NCI-H1105 (cell line): Measurements from ENCODE around the gene RFPL1.
"Not testable (repeated sequence)": the region's sequence is repeated elsewhere in the genome, so short reads cannot be mapped to it uniquely, and the experiment has no call there.

Source experiments
- DNase-seq: peaks from one replicate; lab custom pipeline; 2025; lab: John Stamatoyannopoulos, UW

Gene RFPL1

DNA sequence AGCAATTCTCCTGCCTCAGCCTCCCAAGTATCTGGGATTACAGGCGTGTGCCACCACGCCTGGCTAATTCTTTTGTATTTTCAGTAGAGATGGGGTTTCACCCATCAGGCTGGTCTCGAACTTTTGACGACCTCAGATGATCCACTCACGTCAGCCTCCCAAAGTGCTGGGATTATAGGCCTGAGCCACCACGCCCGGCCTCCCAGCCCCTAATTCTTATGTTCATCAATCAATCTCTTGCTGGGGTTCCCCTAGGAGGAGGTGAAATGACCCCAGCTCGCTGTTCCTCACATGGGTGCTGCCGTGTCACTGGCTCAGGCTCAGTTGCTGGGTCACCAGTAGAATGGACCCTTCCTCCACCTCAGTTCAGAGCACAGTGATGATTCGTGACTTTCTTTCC, at the start of gene RFPL1:
TSS of gene RFPL1 (plus strand) at position 301 of the 400 bp plus-strand sequence.
- DNase-seq, result not testable (repeated sequence)

DNA sequence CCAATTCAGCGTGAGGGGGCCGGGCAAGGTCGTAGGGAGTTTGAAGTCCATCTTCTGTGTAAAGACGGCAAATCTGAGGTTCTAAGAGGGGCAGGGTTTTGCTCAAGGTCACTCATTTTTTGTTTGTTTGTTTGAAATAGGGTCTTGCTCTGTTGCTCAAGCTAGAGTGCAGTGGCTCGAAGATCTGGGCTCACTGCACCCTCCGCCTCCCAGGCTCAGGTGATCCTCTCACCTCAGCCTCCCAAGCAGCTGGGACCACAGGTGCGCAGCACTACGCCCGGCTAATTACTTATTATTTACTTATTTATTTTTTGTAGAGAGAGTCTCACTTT, 49.7 kb upstream of the RFPL1 start:
- no peak for DNase-seq

DNA sequence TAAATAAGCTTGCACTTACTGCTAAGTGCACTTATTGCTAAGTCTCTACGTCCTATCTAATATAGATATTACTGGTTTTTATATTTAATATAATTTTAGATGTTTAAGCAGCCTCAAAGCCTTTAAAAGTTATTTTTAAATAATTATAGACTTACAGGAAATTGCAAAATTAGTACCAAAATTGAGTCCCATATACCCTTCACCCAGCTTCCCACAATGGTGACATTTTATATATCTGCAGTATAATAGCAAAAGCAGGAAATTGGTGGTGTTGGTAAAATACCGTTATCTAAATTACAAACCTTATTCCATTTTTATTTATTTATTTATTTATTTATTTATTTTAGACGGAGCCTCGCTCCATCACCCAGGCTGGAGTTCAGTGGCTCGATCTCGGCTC, 48.1 kb upstream of the RFPL1 start:
- DNase-seq, result no peak

DNA sequence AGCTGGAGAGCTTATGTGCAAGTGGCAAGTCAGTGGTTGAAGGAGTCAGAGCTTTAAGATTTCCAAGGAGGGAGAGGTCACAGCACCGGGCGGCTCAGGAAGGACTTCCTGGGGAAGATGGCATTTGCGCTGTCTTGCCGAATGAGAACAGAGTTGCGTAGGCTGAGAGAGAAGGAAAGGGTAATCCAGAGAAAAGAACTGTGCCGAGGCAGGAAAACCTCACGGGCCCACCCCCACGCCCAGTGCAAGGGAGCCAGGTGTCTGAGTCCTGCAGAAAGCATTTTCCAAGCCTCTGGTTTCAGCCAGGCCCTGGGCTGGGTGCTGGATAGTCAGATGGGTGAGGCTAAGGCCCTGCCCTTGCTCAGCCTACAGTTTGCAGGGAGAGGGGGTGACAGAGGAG, 46.8 kb upstream of the RFPL1 start:
- no peak for DNase-seq

DNA sequence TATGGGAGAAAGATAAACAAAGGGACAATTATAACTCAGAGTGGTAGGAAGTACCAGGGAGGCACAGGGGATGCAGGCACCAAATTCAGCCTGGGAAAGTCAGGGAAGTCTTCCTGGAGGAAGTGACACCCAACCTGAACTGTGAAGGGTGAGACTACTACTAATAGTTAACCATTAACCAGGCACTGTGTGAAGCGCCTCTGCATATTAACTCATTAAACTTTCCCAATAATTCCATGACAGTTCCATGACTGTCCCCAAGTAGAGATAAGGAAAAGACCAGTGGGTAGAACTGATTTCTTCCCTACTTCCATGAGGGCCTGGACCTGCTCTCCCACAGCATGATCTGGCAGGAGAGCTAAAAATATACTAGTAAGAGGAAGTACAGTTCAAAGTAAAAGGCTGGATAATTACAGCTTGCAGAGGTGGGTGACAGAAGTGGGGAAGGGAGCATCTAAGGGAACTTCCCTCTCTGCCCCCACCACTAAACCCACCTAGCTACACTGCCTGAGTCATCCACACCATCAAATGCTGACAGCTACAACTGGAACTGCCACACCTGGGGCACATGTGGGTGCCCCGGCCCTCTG, 45.3 kb upstream of the RFPL1 start:
- DNase-seq, result no peak

DNA sequence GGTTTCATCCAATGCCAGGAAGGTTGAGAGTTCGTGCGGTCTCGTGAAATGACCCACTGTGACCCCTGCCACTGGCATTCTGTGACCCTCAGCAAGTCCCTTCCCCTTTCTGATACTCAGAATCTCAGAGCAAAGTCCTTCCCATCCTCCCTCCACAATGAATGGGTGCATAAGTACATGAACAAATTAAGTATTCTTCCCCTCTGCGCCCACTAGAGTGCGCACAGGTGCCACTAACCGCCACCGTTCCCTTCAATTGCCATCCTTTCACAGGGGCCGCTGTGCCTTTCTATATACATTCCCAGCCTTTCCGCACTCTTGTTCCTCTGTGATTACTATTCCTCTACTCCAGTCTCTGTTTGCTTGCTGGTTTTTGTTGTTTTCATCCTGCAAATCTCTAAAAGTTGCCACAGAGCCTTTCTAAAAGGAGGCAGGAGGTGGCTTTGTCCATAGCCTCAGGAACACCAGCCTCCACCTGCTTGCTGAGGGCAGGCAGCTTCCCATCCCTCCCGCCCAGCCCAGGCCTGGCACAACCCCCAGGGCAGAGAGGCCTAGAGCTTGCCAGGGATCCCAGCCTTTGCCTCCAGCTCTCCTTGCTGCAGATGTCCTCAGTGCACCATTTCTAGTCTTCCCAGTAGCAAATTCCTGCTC, 43.3 kb upstream of the RFPL1 start:
- DNase-seq, result peak; percentile 72

DNA sequence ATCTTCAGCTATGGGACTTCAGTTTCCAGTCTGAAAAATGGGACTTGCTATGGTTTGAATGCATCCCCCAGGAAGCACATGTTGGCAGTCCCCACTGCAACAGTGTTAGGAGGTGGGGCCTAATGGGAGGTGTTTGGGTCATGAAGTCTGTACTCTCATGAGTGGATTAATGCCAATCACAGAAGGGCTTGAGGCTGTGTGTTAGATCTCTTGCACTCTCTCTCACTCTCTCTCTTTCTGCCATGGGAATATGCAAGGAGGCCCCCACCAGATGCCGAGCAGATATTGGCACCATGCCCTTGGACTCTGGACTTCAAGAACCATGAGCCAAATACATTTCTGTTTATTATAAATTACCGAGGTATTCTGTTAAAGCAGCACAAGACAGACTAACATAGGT, 42.3 kb upstream of the RFPL1 start:
- DNase-seq, result no peak

DNA sequence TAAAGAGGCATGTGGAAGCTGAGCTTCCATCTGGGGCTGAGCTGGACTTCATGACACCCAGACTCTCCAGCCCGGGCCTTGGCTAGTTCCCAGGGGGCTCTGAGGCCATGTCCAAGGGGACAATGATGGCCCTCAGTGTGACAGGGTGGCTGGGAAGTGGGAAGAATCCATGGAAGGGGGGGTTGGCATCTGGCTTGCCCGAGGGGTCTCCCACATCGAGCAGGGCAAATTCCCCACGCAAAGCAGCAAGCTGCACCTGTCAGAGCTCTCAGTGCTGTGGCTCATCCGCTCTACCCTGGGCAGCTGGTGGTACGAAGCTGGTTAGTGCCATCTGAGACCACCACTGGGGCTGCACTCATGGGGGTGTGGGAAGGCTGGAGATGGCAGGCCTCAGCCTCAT, 40.6 kb upstream of the RFPL1 start:
- no peak for DNase-seq

DNA sequence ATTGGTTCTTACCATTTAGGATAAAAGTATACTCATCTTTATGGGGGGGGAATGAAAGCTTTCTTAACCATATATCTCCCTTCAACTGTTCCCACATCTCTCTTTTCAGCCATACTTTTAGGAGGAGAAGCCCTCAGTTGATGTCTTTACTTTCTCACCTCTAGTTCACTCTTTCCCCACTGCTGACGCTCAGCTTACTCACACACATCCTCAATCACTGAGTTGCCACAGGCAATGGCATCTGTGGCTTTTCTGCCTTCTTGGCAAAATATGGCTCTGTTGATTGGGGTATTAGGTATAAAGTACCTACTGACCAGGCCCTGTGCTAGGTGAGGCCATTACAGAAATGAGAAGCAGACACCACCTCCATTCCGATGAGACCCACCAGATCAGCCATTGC, 37.8 kb upstream of the RFPL1 start:
- DNase-seq, result no peak

DNA sequence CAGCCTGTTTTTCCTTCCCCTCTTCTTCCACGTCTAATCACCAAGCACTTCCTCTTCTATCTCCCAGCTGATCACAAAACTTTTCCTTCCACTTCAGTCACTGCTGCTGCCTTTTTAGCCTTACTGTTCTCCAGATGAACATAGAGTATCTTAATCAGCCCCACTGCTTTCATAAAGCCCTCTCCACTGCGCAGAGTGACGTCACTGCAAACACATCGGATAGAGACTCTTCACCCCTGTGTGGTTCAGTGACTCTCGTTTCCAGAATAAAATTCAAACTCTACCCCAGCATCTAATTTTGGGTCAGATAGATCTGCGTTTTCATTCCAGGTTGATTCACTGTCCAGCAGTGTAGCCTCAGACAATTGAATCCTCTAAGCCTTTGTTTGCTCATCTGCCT, 36.8 kb upstream of the RFPL1 start:
- not testable (repeated sequence) for DNase-seq

DNA sequence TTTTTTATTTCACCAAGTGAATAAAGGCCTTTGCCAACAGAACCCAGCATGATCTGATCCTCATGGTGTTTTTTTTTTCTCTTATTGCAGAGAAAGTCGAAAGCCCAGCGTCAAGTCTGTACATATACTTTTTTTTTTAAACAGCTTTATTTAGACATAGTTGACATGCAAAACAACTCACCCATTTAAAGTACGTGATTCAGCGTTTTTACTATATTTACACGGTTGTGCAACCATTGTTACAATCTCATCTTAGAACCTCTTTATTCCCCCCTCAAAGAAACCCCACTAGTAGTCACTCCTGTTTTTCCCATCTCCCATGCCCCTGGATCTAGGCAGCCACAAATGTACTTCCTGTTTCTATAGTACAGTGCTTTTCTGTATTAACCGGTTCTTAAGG, 29.4 kb upstream of the RFPL1 start:
- DNase-seq, result no peak

DNA sequence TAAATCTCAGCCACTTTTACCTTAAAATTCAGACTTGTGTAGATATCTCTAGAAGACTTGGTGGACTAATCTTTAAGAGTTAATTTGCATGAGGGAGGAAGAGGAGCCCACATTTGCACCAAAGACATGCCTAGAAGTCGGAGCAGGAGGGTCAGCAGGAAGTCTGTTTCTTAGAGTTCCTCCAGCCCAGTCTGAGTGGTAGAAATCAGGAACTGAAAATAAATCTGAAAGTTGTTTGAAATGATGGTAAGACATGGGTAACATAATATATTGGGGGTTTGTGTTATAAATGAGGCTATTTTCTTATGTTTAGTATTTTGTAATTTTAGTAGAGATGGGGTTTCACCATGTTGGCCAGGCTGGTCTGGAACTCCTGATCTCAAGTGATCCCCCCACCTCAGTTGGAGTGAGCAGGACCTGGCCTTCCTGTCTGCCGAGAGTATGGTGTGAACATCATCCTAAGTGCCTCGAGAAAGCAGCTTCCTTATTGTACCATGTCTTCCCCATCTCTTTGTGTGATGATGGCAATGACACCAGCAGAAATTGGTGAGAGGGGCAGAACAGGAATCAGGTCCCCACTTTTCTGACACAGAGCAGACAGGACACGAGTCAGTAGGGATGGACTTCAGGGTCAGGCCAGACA, 26.7 kb upstream of the RFPL1 start:
- not testable (repeated sequence) for DNase-seq

DNA sequence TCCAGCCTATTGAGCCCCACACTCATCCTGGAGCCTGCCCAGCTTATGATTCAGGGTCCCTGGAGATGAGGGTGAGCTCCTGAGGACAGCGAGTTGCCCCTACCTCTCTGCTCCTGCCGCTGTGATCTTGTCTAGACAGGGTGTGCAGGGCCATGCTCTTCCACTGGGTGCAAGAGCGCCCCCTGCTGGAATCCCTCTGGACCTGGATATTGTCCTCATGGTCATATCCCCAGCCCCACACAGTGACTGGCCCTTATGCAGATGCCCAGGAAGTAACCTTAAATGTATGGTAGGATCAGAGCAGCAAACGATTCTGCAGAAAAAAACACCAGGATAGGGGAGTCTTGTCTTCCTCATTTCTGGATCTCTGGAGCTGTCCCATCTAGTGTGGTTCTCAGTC, 25.6 kb upstream of the RFPL1 start:
- DNase-seq, result not testable (repeated sequence)

DNA sequence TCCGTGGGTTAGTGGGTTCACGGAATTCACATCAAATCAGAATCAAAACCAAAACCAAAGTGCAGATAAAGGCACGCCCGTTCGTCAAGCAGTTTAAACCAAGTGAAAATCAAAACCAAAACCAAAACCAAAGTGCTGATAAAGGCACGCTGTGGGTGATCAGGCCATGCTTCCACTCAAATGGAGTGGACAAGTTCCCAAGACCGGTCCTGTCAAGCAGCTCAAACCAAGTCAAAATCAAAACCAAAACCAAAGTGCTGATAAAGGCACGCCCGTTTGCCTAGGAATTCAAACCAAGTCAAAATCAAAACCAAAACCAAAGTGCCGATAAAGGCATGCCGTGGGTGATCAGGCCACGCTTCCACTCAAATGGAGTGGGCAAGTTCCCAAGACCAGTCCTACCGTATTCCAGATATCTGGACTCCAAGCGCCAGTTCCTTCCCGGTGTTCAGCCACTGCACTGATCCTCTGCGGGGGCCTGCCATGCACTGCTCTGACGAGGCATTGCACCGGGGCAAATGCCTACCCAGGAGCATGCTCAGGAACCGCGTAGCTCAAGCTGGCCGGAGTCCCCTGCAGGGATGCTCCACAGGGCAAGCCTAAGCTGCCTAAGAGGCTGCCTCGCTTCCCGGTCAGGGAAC, 23.3 kb upstream of the RFPL1 start:
- not testable (repeated sequence) for DNase-seq

DNA sequence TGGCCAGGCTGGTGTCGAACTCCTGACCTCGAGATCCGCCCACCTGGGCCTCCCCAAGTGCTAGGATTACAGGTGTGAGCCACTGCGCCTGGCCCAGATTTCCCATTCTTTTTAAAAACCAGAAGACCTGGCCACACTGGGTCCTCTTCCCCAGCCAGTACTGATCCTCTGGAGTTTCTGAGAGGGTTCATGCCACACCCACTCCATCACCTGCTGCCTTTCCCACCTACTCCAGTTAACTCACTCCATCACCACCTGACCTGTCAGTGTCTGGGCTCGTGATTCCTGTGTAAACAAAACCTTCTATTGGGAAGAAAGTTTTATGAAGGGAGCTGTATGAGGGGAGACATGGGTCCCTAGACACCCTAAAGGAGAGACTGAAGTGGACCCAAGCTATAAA, 19.7 kb upstream of the RFPL1 start:
- not testable (repeated sequence) for DNase-seq

DNA sequence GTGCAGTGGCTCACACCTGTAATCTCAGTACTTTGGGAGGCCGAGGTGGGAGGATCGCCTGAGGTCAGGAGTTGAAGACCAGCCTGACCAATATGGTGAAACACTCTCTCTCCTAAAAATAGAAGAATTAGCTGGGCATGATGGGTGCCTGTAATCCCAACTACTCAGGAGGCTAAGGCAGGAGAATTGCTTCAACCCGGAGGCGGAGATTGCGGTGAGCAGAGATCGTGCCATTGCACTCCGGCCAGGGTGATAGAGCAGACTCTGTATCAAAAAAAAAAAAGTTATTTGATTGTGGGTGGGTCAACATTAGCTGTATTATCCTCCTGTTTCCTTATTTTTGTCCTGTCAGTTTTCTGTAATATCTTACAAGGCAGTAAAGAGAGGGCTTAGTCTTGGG, 11.9 kb upstream of the RFPL1 start:
- DNase-seq, result no peak

DNA sequence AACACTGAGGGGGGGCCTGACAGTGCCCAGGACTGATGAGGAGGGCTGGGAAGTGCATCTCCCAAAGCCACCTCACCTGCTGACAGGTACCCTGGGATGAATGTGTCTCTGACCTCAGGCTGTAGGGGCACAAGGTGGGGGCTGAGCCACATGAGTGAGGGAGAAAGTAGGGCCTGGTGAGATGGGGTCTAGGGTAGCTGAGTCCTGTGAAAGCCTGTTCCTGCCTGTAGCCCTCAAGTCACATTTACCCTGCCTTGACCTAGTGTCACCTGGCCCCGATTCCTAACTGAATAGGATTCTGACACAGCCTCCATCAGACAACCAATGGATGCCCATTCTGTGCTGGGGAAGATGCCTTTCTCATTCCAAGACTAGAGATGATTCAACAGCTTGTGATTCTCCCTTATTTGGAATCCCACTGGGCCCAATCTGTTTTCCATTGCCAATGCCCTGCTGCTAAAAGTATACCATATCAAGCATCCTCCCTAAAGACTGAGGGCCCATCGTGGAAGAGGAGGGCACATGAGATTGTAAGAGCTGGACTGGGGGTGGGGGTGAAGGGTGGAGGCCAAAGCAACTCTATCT, 11.1 kb upstream of the RFPL1 start:
- no peak for DNase-seq

DNA sequence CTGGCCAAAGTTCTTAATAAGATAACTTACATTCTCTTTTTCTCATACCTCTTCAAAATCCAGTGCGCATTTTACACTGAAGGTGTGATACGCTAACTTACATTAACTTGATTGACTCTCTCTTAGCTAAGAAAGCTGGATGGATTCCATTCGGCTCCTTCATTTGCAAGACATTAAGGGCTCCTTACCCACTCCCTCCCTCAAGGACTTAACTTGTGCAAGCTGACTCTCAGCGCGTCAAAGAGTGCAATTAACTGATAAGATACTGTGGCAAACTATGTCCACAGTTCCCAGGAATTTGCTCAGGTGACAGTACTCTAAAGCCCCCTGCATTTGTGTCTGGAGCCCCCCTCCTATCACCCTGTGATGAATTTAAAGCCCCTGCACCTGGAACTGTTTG, 6.4 kb upstream of the RFPL1 start:
- no peak for DNase-seq

DNA sequence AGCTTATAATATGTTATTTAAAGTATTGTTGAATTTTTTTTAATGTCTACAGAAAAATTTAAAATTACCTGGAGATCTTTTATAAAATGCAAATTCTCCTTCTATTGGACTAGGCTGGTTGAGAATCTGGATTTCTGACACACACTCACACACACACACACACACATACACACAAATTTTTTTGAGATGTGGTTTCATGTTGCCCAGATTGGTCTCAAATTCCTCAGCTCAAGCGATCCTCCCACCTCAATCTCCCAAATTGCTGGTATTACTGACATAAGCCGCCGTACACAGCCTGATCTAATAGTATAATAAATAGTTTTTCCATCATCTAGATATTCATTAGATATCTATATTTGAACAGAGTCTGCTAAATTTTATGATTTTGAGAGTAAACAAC, 4.5 kb upstream of the RFPL1 start:
- no peak for DNase-seq

DNA sequence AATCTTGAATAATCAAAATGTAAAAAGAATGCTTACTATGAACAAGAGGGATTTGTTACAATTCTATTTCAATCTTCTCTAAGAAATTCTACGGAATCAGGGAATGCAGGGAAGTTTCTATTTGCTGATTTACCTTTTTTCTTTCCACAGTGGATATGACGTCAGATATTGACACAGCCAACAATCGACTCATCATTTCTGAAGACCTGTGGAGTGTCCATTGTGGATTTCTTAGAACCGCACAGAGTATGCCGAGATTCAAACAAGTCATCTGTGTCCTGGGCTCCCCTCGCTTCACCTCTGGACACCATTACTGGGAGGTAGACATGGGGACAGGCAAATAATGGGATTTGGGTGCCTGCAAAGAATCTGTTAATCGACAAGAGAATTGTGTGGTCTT, 4.1 kb upstream of the RFPL1 start:
- DNase-seq, result no peak

DNA sequence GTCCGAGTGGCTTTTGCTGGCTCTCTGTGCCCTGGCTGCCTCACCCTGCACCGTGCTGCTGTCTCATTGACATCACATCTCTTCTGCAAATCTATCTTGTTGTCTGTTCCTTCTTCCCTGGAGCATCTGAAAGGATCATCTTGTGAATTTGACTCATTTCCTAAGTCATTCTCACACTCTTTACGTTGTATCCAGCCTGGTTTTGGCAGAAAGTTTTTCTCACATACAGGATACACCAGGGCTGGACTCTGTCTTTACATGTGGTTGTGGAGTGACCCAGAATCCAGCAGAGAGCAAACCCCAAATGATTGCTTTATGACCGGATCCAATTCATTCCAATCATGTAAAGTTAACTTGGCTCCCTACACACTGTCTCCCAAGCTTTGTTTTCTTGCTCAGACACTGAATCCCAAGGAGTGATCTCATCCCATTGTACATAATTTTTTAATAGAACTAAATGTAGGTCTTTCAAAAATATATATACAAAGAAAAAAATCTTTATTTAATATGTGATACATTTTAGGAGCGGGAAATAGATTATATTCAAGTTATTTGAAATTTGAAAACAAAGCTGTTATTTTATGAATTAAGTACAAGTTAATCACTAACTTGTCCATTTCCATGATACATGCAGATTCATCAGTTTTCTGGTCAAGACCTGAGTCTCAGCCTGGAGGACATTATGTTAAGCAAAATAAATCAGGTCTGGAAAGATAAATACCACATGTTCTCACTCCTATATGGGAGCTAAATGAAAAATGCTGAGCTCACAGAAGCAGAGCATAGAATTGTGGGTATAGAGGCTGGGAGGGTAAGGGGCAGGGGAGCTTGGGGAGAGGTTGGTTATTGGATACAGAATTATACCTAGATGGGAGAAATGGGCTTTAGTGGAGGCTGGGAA, 2.9 kb upstream of the RFPL1 start:
- DNase-seq, result no peak

DNA sequence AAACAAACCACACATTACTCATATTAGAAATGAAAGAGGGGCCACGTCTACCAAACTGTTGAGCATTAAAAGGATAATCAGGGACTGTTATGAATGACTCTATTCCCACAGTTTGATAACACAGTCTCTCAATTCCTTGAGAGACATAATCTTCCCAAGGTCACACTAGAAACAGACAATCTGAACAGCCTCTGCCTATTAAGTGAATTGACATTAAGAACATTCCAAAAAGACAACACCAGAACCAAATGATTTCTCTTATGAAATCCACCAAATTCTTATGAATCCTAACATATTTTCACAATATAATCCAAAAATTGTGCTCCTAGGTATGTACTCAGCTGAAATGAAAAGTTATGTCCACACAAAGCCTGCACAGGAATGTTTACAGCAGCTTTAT, 4.6 kb downstream of the RFPL1 start:
- no peak for DNase-seq
